SK-N-SH treated with all-trans-retinoic acid at 6 μM for 48 hours (cell line): Measurements from ENCODE around the gene CEBPB.

Experiments used
- ESRRG ChIP-seq: fragments of 250-450 bp; sonication (Bioruptor Pico); IDR thresholded peaks from 2 replicates; pipeline ENCODE4 v1.6.1; 2021; ENCODE audit warnings: mild to moderate bottlenecking
- PPARA ChIP-seq: fragments of 250-450 bp; sonication (Bioruptor Pico); IDR thresholded peaks from 2 replicates; pipeline ENCODE4 v1.5.0; 2020; ENCODE audit warnings: mild to moderate bottlenecking, borderline replicate concordance
- ZC3H10 ChIP-seq: fragments of 250-450 bp; sonication (Bioruptor Pico); IDR thresholded peaks from 2 replicates; pipeline ENCODE4 v1.5.1; 2021; ENCODE audit warnings: mild to moderate bottlenecking, moderate library complexity
- TF ChIP-seq, protein P1 (sequence below): fragments of 250-450 bp; sonication (Bioruptor Pico); IDR thresholded peaks from 2 replicates; pipeline ENCODE4 v1.8.0; 2020; ENCODE audit warnings: mild to moderate bottlenecking, moderate library complexity, borderline replicate concordance

- TF ChIP-seq, protein P1, sequence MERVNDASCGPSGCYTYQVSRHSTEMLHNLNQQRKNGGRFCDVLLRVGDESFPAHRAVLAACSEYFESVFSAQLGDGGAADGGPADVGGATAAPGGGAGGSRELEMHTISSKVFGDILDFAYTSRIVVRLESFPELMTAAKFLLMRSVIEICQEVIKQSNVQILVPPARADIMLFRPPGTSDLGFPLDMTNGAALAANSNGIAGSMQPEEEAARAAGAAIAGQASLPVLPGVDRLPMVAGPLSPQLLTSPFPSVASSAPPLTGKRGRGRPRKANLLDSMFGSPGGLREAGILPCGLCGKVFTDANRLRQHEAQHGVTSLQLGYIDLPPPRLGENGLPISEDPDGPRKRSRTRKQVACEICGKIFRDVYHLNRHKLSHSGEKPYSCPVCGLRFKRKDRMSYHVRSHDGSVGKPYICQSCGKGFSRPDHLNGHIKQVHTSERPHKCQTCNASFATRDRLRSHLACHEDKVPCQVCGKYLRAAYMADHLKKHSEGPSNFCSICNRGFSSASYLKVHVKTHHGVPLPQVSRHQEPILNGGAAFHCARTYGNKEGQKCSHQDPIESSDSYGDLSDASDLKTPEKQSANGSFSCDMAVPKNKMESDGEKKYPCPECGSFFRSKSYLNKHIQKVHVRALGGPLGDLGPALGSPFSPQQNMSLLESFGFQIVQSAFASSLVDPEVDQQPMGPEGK (CRISPR knock-in tag), result no peak
- no peak for TF ChIP-seq ZC3H10 (CRISPR knock-in tag)
- TF ChIP-seq PPARA (CRISPR knock-in tag), result no peak
- no peak for TF ChIP-seq ESRRG
These were observed 36.9 kb downstream of the CEBPB start for GRCh38 chr20:50227506-50227905.
